Activated naive CD4-positive, alpha-beta T cell treated with Interleukin-2 at 50 U/mL for 16 hours (primary cell): Measurements from ENCODE around the gene TRIM6.
A peak's percentile ranks its signal among the peaks of the same experiment; 100 is the strongest.
"Not testable (repeated sequence)": the region's sequence is repeated elsewhere in the genome, so short reads cannot be mapped to it uniquely, and the experiment has no call there.

Experiments
- DNase-seq: peaks from one replicate; pipeline ENCODE4 v3.0.0-alpha.2; 2020

Gene TRIM6

DNA sequence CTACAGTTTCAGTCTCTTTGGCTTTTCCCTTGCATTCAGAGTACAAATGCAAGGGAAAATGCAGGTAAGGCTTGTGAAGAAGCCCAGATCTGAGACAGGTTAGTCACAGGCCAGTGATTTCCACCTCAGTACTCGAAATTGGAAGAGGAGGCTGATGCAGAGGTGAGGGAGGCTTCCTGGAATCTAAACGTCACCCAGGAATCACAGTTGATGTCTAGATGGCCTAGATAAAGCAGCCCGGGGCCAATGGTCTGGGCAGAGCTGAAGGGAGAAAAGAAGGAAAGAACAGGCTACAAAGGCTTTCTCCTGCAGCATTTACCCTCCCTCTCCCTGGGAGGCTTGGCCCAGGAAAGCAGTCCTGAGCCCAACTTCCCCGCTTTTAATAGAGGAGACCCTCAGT is 8.5 kb downstream of the TRIM6 start:
- no peak for DNase-seq

DNA sequence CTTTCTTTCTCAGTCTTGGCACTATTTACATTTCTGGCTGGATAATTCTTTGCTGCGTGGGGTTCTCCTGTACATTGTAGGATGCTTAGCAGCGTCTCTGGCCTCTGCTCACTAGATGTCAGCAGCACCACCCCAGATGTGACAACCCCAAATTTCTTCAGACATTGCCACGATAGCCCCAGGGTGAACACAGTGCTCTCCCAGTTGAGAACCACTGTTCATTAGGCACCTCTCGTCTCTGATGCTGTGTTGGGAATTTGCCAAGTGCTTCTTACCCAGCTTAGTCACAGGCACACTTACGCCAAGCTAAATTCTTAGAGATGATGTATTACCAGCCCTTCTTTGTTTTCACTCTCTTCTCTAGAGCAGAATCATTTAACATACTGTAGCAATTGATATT is 9.4 kb downstream of the TRIM6 start:
- no peak for DNase-seq

DNA sequence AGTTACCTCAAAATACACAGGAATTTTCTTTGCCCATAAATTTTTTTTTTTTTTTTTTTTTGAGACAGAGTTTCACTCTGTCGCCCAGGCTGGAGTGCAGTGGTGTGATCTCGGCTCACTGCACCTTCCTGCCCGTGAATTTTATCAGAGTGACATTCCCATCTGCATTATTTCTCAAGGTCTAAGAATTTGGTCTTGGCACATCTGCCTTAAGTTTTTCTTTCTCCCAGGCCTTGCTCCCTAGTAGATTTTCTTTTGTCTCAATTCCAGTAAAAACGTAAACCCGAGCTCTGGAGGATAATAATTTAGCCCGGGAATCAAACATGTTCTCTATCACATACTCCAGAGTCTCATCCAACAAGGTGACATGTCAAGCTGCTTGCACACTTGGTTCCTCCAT is 12.4 kb downstream of the TRIM6 start:
- DNase-seq = no peak

DNA sequence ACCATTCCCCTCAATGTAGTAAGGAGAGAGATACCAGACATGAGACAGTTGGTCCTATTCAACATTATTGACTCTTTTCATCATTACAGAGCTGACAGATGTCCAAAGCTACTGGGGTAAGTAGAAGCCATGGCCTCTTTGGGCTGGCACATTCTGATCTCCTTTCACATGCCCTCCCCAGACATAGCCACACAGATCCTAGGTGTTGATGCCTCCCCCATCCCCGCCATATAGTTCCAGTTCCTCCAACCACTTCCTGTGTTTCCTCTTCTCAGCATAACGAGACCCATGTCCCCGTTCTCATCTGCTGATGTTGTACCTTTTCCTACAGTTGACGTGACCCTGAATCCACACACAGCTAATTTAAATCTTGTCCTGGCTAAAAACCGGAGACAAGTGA is 14.0 kb downstream of the TRIM6 start:
- DNase-seq = no peak

DNA sequence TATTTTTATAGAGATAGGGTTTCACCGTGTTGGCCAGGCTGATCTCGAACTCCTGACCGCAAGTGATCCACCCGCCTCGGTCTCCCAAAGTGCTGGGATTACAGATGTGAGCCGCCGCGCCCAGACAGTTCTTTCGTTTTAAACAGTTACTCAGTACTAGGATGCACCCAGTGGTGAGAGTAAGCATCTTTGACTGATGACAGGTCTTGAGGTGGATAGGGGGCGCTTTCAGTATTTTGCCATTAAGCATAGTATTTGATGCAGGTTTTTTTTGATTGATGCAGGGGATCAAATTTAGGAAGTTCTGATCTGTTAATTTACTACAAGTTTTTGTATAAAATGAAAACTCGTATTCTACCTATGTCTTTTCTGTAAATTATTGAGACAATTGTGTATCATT is 15.2 kb downstream of the TRIM6 start:
- DNase-seq = no peak

DNA sequence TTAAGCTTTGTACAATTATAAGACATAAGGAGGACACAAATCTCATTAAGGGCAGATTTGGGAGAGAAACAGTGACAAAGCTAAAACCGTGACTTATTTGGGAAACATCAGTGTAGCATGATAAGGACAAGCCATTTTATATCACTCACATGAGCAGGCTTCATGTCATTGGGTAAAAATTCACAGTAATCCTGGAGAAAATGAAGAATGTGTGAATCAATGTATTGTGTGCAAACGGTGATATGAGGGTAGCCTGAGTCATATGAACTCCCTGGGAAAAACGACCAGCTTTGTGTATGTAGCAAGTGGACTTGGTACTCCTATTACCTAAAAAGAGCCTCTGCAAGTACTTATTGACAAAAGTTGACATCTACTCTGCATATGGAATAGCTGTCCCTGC is 22.4 kb downstream of the TRIM6 start:
- no peak for DNase-seq

DNA sequence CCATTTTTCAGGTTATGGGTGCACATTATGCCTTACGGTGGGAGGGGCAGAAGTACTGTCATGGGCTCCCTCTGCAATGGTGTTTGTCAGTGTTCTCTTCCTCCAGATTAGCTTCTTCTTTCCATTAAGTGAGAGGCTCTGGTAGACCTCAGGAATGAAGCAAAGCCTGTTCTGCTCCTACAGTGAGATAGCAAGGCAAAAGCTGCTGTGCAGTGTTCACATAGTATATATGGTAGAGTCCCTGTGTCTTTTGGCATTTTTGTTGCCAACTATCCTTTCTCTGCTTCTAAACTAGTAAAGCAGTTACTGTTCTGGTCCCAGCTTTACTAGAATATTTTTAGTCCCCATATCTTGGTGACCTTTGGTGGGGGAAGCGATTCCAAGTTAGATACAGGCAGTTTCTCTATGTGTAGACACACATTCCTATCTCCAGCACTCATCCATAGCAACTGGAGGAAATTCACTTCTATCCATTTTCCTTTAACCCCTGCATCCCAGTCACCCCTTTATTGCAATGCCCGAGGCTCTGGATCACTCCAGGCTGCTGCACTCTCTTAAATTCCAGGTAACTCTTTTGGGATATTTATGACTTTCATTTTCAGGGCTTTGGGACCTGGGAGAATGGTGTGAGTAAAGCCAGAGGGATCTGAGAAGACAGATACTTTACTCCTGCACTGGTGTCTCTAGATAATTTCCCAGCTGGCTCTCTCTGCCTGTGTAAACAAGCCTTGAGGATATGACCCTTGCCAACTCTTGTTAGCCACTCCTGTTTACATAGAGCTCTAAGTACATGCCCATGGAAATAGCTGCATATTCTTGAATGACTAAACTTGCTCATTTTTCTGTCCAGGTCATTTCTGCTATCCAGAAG is 24.4 kb downstream of the TRIM6 start:
- DNase-seq = no peak

DNA sequence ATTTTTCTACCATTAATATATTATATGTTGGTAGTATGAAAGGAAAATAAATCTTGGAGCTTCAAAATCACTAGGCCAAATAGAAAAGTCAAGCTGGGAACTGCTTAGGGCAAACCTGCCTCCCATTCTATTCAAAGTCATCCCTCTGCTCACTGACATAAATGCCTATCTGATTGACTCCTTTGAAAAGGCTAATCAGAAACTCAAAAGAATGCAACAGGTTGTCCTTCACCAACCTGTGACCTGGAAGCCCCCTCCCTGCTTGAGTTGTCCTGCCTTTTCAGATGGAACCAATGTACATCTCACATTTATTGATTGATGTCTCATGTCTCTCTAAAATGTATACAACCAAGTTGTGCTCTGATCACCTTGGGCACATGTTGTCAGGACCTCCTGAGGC is 25.1 kb downstream of the TRIM6 start:
- no peak for DNase-seq

DNA sequence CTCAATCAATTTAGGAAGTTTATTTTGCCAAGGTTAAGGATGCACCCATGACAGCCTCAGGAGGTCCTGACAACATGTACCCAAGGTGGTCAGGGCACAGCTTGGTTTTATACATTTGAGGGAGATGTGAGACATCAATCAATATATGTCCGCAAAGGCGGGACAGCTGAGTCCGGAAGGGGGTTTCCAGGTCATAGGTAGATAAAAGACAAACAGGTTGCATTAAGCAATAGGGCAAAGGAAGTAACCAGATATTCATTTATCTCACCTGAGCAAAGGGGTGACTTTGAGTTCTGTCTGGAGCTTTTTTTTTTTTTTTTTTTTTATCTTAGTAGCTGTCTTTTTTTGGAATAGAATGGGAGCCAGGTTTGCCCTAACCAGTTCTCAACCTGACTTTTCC is 26.4 kb downstream of the TRIM6 start:
- DNase-seq = no peak

DNA sequence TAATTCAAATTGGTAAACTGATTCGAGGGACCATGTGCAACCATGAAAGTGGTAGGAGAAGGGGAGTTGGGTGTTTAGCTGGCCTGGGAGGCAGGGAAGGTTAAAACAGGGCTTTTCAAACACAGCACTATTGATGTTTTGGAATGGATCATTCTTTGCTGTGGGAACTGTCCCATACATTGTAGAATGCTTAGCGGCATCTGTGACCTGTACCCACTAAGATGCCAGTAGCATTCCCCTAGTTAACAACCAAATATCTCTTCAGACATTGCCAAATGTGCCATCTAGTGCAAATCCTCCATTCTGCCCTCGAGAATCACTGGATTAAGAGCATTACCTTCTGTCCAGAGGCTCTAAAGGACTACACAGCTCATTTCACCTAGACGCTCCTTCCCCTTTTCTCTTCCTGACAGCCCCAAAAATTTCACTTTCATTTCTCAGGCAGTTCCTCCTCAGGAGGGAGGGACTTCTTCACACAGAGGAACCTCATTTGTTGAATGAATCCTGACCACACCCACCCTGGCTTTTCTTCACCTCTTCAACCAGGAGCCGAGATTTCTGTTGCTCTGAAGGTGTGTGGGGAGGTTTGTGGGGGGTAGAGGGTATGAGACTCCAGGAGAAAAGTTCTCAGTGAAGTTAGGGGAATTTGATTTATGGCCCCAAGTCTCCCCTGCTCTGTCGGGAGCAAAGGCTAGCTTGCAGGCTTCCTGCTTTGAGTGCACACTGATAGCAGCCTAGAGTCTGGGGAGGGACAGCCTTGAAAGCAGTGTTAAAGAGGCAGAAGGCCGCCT is 28.2 kb downstream of the TRIM6 start, which contains the start of gene TRIM34:
Gene TRIM34, plus strand, starts transcription at position 513 of the 791 bp plus-strand sequence. CDS start 7,331 bp downstream, outside the sequence.
- peak; percentile 51 for DNase-seq

DNA sequence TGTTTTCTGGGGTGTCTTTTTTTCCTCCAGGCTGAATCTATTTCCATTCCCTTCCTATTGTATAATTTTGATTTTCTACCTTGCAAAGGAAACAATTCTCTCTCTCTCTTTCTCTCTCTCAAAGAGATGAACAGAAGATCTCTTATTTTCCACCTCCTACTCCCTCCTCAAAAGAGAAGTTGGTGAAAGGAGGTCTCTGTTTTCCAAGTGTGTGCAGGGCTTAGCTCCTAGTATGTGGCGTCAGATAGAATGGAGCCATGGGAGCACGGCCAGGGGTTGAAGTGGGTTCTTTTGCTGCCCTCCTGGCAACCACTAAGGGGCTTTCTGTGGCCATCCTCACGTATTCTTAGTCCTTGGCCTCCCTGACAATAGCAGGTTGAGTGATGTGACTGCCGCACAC is 28.8 kb downstream of the TRIM6 start:
- DNase-seq = no peak

DNA sequence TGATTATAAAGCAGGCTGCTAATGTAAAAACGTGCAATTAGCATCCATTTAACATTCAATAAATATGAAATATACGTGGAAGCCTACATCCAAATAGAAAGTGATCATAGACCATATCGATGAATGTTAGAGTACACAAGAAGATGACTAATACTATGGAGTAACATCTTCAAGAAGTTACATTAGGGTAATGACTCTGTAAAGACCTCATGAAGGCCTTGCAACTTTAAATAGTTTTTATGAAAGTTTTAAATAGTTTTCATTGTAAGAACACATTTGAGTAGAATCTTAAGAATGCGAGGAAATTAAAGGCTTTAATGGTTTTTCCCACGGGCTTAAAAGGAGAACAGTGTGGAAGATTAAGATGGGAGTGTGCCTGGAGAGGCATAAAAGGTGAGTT is 29.8 kb downstream of the TRIM6 start:
- no peak for DNase-seq

DNA sequence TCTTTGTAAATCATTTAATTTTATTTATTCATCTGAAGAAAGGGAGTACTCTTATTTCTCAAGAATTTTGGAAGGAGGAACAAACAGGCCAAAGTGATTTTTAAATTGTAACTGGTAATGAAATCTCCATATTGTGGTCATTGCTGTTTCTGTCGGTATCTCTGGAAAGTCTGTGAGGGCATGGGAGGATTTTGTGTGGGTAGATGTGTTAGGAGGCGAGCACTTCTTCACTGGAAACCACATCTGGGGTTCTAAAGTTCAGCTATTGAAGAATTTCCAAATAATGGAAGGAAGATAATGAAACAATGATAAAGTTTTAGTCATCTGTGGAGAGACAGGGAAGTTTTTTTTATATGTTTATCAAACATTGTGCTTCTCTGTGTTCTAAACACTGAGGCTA is 35.0 kb downstream of the TRIM6 start:
- DNase-seq = no peak

DNA sequence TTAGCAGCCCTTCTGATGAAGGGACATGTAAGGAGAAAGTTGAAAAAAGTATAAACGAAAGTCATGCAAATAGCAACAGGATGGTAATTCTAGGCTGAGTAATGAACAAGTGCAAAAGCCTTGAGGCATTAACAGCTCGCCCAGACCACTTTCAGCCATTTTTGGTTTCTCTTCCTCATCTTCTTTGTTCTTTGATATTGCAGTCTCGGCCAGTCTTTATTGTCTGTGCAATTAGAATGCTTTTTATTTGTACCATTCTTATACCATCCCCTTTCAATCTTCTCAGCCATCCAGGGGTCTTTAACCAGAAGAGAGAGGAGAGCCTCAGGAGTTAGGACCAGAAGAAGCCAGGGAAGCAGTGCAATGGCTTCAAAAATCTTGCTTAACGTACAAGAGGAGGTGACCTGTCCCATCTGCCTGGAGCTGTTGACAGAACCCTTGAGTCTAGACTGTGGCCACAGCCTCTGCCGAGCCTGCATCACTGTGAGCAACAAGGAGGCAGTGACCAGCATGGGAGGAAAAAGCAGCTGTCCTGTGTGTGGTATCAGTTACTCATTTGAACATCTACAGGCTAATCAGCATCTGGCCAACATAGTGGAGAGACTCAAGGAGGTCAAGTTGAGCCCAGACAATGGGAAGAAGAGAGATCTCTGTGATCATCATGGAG is 35.7 kb downstream of the TRIM6 start:
- no peak for DNase-seq

DNA sequence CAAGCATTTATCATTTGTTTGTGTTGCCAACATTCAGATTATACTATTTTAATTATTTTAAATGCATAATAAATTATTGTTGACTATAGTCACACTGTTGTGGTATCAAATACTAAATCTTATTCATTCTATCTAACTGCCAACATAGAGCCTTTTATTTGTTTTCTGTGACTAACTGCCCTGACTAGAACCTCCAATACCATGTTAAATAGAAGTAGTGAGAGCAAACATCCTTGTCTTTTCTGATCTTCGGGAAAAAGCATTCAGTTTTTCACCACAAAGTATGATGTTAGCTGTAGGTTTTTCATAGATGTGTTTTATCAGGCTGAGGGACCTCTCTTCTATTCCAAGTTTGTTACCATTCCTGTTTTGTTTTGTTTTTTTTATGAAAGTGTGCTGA is 43.5 kb downstream of the TRIM6 start:
- no peak for DNase-seq

DNA sequence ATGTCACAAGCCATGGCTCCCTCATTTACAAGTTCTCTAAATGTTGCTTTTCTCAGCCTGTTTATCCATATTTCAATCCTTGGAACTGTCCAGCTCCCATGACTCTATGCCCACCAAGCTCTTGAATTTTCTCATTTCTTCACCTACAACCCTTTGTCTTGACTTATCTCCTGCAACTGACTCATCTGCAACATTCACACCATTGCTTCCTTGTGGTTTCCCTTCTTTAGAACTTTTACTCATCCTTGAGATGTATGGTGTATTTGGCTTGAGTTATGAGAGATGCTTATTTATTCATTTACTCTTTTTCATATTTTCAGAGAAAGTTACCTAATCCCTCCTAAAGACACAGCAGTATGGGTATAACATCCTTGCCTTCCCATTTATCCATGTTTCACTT is 47.1 kb downstream of the TRIM6 start:
- DNase-seq = no peak

DNA sequence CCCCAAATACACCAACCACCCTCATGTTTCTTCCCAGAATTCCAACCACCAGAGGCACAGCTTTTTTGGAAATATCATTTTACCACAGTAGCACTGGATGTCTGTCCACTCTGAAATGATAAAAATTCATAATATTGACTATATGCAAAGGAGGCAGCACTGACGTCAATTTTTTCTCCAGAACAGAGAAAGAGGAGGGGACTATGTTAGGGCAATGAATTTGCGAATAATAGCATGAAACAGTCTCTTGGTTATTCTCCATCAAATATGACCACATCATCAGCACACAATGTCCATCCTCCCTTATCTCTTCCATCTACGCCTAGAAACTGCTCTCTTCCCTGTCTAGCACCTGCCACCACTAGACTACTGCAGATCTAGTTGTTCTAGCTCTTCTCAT is 49.7 kb downstream of the TRIM6 start:
- DNase-seq = no peak

DNA sequence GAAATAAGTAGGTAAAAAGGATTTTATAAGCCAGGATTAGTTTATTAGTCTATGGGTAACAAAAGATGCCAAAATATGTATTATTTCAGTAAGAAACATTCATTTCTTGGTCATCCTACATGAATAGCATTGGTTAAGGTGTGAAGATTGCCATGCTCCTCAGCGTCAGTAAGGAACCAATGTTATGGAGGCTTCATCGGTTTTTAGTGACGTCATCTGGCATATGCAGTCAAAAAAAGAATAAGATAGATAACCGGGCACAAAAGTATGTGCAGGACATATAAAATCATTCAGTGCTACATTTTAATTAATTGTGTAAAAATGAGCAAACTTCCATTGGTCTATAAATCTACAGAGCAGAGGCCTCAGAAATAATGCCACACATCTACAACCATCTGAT is 59.0 kb downstream of the TRIM6 start:
- DNase-seq = no peak

DNA sequence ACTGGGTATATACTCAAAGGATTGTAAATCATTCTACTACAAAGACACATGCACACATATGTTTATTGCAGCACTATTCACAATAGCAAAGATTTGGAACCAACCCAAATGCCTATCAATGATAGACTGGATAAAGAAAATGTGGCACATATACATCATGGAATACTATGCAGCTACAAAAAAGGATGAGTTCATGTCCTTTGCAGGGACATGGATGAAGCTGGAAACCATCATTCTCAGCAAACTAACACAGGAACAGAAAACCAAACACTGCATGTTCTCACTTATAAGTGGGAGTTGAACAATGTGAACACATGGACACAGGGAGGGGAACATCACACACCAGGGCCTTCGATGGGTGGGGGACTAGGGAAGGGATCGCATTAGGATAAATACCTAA is 60.5 kb downstream of the TRIM6 start:
- DNase-seq = not testable (repeated sequence)

DNA sequence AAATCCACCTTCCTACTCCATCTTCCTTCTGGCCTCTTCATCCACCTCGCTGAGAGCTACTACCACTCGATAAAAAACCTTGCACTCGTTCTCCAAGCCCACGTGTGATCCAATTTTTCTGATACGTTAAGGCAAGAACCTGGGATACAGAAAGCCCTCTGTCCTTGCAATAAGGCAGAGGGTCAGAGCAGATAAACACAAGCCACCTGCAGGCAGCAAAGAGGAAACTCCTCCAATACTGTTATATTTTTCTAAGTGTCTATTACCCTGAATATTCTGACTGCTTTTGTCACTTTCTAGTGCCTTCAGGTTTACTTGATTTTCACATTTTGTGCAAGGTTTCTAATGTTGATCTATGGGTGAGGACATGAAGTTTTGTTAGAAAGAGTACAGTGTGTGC is 61.9 kb downstream of the TRIM6 start:
- no peak for DNase-seq
